T follicular helper cell (primary cell): ENCODE data around the gene ZNF177.

Experiments
- DNase-seq: peaks from one replicate; pipeline ENCODE4 v3.0.0-alpha.2; 2020; ENCODE audit warnings: low read depth

The ZNF177 gene

DNA sequence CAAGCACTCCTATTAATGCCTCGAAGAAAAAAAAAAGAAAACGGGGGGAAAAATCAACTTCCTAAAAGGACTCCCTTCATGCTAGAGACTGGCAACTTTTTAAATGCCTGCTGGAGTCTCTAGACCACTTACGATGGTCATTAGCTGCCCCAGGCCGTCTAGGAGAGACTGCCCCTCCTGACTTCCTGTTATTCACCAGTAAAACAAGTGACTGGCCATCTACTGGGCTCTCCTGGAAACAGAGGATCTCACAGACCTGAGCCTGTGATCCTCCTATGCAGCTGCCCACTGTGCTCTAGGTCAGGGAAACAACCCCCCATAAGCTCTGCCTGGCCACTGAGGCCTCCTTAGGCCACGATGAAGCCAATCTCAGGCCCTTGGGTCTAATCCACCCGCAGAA is 65.1 kb downstream of the ZNF177 start:
- no peak for DNase-seq

DNA sequence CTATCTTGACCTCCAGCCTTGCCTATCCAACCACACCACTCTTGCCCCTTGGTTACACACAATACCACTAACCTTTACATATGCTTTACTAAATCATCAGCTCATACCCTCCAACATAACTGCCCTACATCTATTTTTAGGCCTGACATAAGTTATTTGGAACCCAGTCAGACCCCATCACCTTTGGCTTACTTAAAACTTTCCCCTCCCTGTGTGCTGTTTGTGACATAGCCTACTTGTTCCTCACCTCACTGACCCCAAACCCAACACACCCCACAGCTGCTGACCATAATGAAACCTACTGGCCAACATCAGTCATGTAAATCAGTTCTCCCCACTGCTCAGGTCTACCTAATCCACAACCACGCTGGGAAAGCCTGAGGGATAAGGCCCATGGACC is 67.6 kb downstream of the ZNF177 start:
- no peak for DNase-seq

DNA sequence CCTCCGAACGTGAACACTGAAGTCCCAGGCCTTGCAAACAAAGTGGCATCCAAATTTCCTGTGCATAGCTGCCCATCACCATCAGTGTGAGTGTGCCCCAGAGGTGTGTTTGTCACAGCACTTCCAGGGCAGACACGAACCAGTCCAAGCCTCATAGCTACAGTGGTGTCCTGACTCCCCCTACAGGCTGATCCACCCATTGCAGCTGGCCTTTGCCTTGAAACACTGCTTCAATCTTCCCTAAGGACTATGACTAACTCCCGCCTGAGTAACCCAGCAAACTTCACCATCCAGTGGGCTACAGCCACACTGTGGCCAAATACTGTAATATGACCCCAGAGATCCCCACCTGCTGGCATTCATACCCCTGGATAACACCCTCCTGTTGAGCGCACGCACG is 68.7 kb downstream of the ZNF177 start:
- peak; percentile 1 for DNase-seq
